GM19328 (cell line): Measurements from ENCODE around the gene SMC1A.
"Not testable (repeated sequence)": the region's sequence is repeated elsewhere in the genome, so short reads cannot be mapped to it uniquely, and the experiment has no call there.

Source experiments
- ATAC-seq: cut with Tn5 transposase; IDR thresholded peaks from one replicate; pipeline ENCODE4 v1.9.1; 2021; ENCODE audit warnings: mild to moderate bottlenecking, moderate library complexity; ENCODE audit not compliant: unreplicated experiment

Gene SMC1A

DNA sequence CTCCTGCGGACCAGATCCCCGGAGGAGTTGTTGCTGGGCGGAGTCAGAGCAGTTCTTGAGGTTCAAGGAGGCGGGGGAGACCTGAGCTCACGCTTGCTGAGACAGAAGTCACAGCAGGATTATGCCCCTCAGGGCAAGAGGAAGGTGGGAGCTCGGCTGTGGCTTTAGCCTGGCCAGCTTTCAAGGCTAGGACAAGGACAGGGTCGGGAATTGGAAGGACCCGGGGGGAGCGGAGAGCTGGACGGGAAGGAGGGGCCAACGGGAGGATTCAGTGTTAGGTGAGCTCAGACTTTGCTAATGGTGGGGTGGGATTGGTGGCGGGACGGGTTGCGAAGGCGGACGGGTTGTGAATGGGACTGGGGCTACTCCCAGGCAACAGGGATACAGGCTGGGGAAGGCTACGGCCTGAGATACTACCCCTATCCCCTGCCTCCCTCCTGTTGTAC is 430 bp upstream of the SMC1A start, which contains the start of gene RIBC1:
RIBC1 (plus strand) TSS at position 13 of the 446 bp plus-strand sequence. CDS start 3,404 bp downstream, outside the sequence.
- no peak for ATAC-seq

DNA sequence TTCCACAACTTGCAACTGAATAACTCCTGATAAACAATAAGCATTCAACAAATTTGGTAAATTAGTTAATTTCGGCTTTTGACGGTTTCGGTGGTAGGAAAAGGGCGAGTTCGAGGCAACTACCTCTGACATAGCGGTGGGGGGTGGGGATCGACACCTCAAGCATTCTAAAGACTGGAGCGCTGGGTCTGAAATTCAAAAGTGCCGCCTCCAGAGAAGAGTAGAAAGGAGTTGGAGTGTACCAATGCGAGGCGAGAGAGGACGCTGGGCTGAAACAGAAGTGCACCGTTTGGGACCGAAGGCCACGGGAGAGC is 725 bp downstream of the SMC1A start:
- ATAC-seq = peak; percentile 3

DNA sequence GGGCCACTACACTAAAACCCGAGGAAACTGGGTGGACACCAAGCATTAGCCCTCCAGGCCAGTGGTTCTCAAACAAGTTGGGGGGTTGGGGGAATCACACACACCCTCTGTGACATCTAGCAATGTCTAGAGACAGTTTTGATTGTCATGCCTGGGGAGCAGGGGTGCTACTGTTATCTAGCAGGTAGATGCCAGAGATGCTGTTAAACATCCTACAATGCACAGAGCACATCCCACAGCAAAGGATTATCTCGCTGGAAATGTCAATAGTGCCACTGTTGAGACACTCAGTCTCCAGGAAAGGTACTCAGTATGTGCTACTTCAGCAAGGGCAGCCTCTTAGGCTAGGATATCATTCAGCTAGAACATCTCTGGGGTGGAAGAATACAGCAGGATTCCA is 1.3 kb downstream of the SMC1A start:
- no peak for ATAC-seq

DNA sequence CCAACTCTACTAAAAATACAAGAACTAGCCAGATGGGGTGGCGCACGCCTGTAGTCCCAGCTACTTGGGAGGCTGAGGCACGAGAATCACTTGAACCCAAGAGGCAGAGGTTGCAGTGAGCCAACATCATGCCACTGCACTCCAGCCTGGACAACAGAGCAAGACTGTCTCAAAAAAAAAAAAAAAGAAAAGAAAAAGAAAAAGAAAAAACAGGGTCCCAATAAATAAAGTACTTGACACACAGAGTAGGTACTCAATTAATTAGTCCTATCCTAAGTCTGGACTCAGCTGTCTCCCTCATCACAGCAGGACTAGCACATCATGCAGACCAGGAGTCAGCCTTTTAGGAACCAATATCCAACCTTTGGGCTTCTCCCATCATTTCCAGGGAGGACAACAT is 2.1 kb downstream of the SMC1A start:
- ATAC-seq = not testable (repeated sequence)

DNA sequence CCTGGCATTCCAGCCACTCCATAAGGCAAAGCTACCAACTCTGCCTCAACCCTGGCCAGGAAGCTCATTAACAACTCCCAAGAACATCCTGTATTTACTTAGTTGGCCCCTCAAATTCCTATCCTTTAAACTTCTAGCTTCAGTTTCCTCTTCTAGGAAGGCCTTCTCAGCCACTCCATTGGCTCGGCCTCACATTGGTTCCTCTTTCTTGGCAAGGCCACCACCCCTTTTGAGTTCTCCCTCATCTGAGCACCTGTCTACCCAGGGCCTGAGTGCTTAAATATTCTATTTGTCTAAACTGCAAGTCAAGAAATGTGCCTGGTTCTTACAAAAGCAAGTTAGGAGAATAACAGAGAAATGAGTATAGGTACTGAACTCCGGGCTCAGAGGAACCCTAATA is 10.0 kb downstream of the SMC1A start:
- no peak for ATAC-seq

DNA sequence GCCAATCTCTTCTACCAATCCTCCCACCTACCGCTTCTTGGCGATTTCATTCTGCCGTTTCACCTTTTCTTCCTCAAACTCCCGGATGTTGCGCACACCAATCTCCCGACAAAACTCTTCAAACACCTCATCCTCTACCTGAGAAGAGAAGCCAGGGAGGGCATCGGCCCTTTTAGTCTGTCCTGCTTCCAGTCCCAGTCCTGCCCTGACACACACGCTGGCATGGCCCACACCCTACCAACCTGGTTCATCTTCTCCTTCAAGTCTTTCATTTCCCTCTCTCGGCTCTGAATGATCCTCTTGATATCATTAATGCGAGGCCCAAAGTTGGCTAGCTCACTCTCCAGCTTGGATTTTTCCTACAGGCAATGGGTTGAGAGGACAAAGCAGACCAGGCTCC is 18.9 kb downstream of the SMC1A start:
- ATAC-seq = no peak

DNA sequence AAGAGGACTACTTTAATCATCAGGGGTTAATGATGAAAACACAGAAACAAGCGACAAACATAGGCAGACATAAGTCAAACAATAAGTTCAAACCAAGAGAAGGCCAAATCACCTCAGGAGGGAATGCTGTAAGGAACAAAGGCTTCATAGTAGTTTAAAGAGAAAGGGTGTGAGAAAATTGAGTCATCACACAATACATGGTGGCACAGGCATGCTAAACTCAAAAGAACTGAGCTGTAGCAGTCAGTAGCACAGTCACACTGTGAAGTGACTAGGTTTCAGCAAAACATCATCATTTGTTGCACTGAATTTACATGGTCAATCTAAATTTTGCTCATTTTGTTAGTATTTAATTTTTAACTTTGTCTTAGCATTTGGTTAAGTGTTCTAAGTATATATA is 24.2 kb downstream of the SMC1A start:
- no peak for ATAC-seq

DNA sequence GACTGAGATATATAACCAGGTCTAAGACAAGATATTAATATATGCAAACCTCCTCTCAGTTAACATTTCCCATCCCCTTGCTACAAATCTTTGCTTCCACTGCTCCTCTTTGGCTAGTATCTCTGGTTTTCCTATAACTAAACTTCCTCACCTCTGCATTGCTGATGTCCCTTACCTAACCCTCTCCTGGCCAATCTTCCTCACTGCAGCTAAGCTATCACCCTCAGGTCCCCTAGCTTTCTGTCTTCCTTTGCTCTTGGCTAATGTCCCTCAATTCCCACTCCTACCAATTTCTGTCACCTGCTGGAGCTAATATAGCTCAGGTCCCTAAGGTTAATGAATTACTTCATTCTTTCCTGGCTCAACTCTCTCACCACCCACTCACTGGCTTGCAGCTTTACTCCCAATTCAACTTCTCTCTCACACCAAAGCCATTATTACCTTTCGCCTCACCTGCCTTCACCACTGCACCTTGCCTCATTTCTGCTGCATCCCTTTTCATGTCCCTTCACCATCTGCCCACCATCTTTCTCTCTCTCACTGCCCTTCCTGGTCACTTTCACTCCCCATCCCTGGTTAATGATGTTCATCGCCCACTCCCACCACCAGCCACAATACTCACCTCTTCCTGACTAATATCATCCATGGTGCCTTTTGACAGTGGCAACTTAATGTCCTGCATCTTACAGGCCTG is 26.7 kb downstream of the SMC1A start:
- ATAC-seq = no peak

DNA sequence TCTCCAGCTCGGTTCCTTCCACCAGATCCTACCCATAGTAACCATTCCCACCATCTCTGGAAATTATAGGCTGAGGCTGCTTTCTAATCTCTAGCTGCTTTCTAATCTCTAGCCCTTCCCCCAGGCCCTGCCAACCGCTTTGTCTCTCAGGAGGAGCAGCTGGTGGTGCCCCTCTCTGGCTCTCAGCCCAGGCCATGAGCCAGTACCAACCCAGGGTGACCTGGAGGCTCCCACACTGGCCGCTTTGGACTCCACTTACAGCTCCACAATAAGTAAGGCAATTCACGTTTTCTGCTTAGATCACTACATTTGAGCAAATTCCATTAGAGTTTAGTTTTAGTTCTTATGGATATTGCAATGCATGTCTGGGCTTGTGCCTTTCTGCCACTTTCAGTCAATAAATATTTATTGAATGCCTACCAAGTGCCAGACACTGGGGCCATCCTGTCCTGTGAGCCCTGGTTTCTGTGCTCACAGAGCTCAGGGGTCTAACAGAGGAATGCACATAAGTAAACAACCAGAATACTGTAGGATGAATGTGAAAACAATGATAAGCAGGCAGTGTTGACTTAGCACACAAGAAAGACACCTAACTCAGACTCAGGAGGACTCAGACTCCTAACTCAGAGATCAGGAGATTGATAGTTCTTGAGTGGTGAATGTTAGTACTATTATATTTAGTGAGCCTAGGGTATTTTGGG is 38.9 kb downstream of the SMC1A start:
- no peak for ATAC-seq

DNA sequence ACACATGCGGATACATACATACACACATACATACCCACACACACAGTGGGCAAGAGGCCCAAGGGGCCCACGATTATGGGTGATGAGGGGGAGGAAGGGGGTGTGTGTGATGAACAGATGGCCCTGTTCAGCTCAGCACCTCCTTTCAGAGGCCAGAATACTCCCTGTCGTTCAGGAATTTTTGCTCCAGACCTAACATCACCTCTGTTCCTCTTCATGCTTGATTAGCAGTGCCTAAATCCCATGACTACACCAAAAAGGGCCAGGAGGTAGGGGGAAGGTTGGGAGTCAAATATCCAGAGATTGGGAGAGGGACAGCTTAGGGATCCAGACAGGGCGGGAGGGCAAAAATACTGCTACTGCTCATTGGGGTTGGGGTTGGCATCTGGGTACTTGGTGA is 42.7 kb downstream of the SMC1A start:
- no peak for ATAC-seq

DNA sequence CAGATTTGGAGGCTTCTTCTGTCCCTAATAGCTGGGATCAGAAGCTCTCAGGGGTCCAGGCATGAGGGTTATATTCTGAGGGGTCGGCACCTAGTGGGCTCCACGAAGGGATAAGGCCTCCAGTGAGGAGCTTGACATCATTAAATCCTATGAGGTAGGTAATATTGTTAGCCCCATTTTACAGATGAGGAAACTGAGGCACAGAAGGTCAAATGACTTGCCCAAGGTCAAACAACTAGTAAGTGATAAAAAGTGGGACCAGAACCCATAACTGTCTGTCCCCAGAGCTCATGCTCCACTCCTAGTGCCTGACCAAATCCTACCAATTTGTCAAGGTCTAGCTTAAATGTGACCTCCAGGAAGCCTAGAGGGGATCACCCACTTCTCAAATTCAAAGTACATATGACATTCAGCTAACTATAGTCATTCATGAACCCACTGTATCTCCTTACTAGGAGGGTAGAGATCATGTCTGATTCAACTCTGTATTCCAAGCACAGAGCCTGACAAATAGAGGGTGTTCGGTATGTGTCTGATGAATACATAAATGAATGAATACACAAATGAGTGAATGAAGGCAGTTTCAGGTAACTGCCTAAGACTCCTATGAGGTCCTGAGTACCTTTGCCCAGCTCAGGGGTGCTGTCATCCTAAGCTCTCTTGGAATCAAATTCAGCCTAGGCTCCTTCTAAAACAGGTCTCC is 43.3 kb downstream of the SMC1A start:
- no peak for ATAC-seq

DNA sequence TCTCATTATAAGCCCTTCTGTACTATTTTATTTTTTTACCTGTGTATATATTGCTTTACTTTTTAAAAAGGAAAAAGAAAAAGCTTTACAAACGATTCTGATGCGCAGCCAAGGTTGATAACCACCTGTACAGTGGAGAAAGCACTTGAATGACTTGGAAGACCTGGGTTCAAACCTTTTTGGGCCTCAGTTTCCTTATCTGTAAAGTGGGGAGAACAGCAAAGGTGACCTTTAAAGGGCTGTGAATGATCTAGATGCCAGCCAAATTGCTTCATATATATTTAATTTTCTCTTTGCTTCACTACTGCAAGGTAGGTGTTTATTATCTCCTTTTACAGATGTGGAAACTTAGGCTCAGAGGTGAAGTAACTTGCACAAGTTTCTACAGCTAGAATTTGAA is 45.0 kb downstream of the SMC1A start:
- no peak for ATAC-seq

DNA sequence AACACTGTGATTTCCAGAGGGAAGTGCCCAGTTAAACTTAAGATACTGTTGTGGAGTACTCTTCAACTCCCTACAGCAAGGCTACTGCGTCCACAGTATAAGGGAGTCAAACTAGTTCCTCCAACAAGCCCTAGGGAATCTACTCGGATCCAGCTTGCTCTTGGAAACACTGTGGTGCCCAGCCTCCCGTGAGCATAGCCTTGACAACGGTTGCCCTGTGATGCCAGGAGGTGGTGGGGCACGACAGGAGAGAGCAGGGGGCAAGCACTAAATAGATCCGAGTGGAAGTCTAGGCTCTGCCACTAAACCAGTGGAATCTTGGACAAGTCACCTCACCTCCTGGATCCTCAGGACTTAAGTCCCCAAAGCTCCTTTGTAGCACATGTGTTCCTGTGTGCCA is 45.6 kb downstream of the SMC1A start:
- ATAC-seq = no peak

DNA sequence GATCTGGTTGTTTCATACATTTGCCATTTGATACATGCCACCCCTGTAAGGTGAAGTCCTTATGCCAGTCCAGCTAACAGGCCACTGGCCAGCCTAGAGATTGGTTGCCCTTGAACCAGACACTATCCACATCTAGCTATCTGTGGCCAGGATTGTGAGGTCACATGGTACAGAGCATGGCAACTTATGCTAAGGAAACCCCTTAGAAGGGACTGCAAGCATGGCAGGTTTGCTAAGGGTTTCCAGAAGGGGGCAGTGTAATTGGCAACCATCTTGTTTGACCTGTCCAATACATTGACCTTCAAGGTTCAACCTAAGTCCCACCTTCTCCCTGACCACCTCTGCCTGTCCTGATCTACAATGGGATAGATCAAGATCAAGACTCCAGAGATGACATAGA is 47.5 kb downstream of the SMC1A start:
- ATAC-seq = no peak

DNA sequence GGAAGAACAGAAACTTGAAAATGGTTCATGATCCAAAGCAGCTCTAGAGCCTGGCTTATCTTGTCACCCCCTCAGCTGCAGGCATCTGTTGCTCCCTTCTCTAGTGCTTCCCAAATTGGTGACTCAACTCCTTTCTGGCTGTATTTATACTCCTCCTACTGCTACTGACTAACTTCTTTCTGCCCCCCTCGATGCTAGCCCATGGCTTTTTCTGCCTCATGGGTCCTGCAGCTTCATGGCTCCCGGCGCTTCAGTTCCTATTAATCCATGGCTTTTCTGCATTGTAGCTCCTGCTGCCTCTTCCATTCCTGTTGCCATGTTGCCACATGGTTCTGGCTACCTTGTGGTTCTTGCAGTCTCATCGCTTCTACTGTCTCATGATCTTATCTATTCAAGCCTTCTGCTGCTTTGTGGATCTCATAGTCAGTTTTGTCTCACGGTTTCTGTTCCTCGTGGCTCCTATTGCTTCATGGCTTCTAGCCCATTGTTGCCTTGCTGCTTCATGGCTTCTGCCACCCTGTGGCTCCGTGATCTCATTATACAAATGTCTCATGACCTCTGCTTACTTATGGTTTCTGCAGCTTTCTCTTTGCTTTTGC is 48.1 kb downstream of the SMC1A start:
- no peak for ATAC-seq

DNA sequence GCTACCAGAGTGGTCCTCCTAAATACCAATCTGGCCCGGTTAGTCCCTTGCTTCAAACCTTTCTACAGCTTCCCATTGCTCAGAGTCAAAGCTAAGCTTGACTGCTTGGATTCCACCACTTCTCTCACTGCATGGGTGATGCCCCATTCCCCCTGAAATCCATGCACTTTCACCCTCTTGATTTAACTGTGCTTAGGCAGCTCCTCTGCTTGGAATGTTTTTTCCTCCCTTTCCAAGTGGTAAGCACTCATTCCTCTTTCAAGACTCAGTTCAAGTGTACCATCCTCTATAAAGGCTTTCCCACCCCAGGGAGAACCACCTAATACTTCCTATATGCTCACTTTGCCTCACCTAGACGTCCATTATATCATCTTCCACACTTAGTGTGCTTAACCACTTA is 49.1 kb downstream of the SMC1A start:
- no peak for ATAC-seq

DNA sequence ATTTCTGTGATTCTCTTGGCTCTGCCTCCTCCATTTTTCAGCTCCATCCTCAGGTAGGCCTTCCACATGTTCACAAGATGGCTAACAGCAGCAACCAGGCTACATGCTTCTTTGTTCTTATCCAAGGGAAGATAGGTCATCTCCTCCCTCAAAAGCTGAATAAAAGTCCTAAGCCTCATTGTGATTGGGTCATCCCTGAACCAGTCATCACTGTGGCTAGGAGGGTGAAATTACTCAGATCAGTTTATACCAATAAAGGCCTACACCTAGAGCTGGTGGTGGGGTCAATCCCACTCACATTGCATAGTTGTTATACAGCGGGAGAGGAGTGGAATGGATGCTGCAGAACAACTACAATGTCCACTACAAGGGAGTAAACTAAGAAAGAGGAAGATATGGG is 56.0 kb downstream of the SMC1A start:
- not testable (repeated sequence) for ATAC-seq

DNA sequence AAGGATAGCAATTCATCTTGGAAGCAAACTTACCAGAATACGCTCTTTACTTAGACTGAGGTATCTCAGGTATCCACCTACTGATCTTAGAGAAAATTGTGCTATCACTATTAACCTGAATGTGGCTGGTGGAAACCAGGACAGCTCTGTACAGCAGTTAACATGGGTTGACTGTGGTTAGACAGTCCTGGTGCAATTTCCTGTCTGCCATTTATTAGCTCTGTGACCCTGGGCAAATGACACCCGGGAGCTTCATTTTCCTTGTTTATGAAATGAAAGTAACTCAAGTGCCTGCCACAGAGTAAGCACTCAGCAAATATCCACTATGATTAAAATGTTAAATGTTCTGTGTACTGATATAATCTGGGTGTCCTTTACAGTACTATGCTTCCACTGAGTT is 60.0 kb downstream of the SMC1A start:
- ATAC-seq = no peak

DNA sequence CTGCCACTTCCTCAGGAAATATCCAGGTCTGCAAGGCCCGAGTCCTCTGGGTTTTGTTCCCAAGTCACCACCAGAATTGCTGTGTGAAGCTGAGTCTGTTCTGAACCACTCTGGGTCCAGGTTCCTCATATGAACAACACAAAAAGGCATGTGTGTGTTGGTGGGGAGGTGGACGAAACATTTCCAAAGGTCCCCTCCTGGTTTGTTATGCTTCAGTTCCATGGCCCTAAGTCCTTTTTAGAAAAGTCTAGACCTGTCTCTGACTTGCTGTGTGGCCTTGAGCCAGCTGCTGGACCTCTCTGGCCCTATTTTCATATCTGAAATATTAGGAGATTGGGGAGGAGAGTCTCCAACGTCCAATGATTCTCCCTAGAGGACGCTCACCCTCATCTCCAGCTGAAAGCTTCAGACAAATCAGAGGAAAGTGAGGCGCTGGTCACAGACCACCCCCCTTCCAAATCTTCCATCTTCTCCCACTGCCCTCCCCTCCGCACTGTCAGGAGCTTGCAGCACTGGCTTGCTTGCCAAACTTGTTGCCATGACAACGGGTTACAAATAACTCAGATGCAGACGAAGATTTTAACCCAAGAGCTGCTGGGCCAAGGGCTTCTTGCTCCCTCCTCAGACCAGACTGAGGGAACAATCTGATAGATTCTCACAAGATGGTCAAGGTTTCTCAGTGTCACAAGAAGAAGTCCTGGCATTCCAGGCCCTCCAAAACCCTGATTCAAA is 64.5 kb downstream of the SMC1A start:
- ATAC-seq = no peak

DNA sequence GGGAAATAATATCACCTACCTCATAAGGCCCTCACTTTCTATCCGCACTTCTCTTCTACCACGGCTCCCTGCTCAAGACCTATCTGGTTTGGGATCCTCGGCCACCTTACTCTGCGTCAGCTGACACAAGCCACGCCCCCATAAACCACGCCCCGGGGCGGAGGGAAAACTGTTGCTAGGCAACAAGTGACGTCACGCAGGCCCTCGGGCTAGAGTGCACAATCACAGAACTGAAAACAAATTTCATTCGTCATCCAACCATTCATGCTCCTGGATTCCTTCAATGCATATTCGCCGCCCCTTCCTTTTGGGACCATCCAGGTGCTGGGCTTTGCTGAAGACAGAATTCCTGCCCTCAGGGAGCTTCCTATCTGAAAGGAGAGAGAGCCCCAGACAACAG is 66.3 kb downstream of the SMC1A start:
- no peak for ATAC-seq

DNA sequence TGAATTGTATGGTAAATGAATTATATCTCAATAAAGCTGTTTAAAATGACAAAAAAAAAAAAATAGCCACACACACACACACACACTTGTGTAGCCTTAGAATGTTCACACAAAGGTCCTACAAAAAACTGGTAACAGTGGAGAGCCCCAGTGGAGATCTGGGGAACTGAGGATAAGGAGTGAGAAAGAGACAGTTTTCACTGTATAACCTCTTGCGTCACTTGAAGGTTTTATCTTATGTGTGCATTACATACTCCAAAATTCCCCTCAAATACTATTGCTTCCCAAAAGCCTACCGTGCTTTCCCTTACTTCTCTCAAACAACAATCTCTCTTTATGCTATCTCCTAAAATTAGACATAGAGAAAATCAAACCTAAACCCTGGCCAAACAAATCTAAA is 67.8 kb downstream of the SMC1A start:
- ATAC-seq = no peak
